DLD1 (cell line): ENCODE data around the gene PPIF.
"Not testable (repeated sequence)": the region's sequence is repeated elsewhere in the genome, so short reads cannot be mapped to it uniquely, and the experiment has no call there.

ENCODE experiments used
- in situ Hi-C: cut with HindIII; loops from 2 replicates; pipeline ENCODE4 v1.10.0; 2017; ENCODE audit warnings: low sequenced_read_pairs

PPIF gene

DNA sequence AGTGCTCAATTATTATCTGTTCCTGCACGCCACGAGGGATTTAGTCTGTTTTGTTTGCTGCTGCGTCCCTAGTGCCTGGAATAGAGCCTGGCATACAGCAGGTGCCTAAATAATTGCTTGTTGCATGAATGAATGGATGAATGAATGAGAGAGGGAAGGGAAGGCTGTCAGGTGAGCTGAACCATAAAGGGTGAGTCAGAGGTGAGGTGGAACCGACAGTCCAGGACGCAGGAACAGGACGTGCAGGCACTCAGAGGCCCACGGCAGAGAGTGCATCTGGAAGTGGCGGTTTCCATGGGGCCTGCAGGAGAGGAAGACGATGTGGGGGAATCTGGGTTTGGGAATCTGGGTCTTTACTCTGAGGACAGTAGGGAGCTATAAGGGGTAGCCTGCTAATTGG, 17.7 kb upstream of the PPIF start:
- in situ Hi-C loops: no loop called here

DNA sequence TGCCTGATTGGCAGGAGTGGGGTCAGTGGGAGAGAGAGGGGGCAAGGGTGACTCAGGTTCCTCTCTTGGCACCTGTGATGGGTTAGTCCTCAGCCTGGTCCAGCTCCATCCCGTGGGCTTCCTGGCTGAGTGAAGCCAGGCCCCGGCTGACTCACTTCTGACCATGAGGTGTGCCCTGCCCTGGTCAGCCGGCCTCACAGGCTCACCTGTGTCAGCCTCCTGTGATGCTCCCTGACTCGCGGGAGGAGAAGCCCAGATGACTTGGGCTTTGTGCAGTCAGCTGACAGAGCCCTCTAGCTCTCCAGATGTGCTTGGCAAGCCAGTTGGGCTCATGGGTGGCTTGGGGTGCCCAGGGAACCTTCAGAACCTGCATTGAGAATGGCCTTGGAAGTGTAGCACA, 16.0 kb upstream of the PPIF start:
- in situ Hi-C loops: no loop called here

DNA sequence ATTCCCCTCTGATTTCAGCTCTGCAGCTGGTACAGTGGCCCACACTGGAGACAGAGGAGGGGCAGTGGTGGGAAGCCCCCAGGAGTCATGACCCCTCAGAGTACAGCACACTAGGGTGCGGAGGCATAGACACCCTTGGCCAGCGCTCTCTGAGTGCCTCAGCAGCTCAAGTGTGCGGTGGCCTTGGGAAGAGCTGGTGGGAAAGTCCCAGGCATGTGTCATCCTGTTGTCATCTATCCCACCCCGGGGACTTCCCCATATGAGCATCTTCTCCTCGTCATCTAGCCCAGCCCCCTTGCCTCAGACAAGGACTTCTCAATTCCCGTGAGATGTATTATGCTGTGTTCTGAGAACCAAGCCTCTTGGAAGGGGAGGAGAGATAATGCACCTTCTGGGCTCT, 15.6 kb upstream of the PPIF start:
- in situ Hi-C loops: no loop called here

DNA sequence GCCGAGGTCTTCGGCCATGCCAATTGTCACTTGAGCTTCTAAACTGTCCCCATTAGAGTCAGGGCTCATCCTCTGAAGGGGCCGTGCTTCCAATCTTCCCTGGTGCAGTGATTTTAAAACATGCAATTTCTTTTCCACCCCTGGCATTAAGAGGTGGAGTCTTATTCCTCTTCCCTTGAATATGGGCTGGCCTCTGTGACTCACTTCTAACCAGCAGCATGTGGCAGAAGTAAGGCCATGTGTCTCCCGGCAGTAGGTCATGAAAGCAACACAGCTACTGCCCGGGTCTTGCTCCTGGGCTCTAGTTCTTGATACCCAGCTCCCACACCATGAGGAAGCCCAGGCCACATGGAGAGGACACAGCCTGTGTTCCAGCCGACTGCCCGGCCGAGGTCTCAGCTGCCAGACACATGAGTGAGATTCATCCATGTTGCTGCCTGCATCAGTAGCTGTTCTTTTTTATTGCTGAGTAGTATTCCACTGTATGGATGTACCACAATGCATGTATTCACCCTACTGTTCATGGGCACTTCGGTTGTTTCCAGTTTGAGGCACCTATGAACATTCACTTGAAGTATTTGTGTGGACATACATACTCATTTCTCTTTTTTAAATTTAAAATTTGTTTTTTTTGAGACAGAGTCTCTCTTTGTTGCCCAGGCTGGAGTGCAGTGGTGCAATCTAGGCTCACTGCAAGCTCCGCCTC, 14.5 kb upstream of the PPIF start:
- in situ Hi-C loops: not testable (repeated sequence)

DNA sequence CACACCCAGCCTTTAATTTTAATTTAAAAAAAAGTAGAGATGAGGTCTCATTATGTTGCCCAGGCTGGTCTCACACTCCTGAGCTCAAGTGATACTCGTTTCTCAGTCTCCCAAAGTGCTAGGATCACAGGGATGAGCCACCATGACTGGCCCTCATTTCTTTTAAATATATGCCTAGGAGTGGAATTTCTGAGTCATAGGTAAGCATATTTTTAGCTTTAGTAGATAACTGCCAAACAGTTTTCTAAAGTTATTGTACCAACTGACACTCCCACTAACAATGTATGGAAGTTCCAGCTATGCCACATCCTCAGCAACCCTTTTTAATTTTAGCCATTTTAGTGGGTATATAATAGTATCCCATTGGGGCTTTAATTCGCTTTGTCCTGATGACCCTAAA, 13.8 kb upstream of the PPIF start:
- in situ Hi-C loops: no loop called here

DNA sequence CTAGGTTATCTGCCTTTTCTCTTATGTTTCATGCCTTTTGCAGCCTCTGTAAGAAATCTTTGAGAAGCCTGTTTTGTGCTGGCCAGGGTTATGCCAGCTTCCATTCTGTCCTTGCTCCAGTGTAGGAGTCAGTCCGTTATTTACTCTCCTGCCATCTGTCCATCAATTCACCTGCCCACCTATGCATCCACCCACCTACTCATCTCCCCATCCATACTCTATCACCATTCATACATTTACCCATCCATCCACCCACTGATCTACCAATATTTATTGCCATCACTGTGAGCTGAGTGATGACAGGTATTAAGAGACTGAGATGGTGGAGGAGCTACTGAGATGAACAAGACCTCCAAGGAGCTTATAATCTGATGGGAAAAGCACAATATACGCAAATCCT, 12.7 kb upstream of the PPIF start:
- in situ Hi-C loops: no loop called here

DNA sequence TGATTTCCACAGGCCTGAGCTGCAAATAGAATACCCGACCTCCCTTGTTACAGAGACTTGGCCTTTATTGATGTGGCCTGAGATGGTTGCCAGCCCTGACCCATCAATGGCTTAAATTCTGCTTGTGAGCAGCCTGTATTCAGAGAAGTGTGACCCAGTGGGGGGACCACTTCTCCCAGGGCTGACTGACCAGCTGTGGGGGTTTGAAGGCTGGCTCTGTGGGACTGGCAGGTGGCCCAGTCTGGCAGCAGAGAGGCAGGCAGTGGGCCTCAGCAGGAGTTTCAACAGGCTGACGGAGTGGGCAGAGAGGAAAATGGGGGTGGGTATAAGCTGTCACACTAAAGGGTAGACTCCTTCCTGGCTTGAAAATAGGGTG, 12.2 kb upstream of the PPIF start:
- in situ Hi-C loops: no loop called here

DNA sequence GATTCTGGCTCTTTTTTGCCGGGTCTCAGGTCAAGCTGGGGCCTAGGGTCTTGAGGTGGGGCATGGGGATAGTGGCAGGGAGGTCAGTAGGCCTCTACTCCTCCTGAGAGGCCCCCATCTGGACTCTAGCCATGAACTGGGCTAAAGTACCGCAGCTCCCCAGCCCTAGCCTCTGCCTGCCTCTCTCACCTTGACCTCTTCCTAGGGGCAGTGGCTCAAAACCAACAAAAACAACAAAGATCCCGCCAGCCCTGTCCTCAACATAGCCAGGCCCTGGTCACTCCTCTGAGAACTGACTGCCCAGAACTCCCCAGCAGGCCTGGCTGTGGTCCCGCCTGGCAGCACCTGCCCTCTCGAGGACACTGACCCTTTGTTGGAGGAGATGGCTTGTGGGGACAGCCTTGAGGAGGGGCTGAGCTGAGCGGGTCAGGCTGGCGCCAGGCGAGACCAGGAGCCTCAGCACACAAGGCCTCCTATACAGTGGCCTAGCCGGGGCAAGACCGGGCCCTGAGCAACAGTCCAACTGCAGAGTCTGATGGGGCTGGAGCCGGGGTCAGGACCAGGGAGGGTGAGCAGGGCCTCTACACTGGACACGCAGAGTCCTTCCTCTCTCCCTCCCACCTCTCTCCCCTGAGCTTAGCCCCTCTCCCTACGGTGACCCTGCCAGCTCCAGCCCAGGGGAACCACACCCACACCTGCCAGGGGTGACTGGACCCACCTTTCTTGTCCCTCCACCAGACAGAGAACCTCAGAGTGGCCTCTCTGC, 11.6 kb upstream of the PPIF start:
- in situ Hi-C loops: no loop called here

DNA sequence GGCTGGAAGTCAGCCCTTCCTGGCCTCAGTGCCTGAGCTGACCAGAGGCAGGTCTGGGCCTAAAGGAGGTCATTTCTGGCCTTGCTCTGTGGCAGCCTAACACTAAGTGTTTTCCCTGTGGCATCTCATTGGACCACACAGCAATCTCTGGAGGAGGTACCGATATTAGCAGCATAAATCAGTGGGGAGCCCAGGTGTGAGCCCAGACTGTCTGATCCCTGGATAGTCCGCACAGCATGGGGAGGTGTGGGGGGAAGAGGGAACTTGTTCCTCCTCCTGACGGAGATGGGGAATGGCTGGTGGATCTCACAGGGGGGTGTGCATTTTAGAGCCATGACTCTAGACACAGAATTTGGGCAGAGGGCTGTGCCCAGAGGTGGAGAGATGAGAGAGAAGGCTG, 11.0 kb upstream of the PPIF start:
- in situ Hi-C loops: no loop called here

DNA sequence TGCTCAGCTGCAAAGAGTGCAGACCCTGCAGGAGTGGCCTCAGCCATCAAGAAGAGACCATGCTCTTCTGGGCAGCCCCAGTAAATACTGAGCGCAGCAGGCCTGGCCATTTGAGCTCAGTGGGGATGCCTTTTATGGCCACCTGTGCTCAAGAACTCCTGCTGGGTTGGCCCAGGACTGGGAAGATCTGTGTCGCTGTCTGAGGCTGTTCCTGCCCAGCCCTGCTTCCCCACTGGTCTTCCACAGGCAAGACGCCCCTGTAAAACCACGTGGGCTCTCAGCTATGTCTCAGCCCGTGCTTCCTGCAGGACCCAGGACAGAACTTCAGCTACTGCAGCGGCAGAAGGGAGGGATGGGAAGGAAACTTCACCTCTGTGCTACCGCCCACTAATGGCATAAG, 10.5 kb upstream of the PPIF start:
- in situ Hi-C loops: no loop called here

DNA sequence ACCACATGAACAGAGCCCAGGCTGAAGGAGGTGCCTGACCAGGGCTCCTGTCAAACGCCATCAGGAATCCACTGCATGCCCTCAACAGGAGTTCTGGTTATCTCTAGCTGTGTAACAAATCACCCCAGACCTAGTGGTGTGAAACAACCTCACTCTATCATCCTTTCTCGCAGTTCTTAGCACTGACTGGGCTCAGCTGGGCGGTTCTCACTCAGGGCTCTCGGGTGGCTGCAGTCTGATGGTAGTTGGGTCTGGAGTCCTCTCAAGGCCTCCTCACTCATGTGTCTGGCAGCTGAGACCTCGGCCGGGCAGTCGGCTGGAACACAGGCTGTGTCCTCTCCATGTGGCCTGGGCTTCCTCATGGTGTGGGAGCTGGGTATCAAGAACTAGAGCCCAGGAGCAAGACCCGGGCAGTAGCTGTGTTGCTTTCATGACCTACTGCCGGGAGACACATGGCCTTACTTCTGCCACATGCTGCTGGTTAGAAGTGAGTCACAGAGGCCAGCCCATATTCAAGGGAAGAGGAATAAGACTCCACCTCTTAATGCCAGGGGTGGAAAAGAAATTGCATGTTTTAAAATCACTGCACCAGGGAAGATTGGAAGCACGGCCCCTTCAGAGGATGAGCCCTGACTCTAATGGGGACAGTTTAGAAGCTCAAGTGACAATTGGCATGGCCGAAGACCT, 9.3 kb upstream of the PPIF start:
- in situ Hi-C loops: not testable (repeated sequence)

DNA sequence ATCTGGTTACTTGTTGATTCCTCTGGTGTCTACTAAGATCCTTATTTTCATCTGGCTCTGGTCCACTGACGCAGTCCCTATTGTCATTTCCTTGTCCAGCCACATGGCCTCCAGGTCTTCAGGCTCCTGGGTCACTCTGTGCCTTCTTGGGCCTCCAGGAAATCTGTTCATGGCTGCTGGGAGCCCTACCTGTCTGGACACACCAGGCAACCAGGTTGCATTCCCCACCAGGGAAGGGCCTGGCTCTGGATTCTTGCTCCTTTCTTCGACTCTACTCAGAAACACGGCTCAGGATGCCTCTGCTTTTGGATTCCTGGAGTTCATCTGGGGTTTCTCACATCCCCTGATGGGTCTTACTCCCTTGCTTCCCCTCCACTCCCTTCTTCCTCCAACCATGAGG, 8.0 kb upstream of the PPIF start:
- in situ Hi-C loops: no loop called here

DNA sequence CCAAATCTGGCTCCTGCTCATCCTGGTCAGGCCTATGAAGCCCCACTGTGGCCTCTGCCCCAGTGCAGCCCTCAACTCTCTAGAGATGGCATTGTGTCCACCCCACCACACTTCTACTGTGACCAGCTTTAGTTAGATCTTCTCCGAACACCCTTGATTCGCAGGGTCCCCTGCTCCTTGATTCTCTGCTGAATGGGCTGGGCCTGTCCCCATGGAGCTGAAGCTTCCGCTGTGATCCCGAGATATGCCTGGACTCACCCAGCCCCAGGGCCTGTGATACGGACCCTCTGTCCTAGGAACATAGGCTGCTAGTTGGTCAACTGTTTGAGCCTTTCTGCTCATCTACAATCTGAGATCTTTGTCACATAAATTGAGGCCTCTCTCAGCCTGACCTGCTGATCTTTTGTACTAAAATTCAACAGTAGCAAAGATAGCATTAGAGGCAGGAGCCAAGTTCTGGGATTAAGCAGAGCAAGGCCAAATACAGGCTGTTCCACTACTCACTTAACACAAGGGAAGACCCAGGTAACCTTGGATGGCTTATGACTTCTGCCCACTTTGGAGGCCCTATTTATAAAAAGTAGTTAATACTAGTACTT, 6.5 kb upstream of the PPIF start:
- in situ Hi-C loops: no loop called here

DNA sequence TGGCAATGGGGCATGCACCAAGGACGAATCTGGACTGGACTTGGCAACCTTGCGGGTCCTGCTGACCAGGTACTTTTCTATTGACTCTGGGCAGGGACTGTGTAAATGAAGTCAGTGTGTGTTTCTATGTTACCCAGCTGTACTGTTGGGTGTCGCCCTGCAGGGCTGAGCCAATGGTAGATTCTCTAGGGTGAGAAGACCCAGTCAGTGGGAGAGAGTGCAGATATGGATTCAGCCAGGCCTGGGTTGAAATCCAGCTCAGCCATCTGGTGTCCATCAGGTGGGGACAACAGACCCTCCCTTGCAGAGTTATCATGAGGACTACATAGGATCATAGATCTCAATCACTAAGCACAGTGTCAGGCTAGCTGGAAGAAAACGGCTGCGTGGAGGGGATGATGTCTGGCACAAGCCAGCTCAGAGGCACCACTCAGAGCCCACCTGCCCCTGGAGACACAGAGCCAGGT, 4.9 kb upstream of the PPIF start:
- in situ Hi-C loops: no loop called here

DNA sequence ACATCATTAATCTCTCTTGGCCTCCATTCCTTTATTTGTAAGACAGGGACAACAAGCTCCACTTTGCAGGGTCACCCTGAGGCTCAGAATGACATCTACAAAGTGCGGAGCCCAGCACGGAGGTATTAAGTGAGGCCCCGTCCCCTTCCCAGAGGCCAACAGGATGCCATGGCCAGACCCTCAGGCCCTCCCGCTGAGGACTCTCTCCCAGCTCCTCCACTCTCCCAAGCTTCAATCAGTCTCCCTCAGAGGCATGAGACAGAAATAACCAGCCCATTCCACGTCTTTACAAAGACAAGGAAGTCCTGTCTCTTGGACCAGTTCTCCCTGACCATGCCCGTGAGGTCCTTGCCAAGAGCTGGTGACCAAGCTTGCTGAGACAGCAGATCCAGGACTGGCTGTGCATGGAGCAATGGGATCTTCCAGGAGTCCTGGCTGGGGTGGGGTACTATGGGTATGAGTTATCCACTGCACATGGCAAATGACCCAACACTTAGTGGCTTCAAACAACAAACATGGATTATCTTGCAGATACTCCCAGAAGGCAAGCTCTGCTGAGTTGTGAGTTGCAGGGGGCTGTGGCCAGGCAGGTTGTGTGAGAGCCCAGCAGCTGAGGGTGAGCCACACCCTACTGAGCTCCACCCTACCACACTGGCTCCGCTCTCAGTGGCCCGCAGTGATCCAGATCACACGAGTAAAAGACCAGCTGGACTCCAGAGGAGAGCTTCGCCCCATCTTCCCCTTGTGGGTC, 4.3 kb upstream of the PPIF start:
- in situ Hi-C loops: no loop called here

DNA sequence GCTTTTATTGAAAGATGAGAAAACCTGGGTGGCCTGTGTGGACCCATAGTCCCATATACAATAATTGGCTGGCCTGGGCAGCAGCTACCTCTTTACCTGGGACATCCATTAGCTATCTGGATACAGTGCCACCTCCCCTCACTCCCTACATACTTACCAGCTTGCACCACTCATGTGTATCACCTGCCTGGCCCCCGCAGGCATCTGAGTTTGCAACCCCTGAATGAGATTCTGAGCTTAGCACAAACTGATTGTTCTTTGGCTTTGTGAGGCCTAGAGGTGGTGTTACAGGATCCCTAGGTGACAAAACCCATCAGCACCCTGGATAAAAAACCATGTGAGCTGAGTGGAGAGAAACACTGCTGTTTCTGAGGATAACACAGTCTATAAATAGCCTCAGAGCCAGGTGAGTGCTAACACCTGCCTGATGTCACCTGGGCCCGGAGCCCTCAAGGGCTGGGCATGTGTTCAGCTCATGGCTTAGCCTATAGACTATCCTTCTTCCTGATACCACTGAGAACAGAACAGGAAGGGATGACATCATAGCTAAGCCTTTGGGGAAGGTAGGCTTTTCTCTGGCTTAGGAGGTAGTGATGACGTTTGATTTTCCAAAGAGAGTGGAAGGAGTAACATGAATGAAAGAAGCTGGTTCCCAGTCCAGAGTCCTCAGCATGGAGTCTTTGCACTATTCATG, 2.6 kb upstream of the PPIF start:
- in situ Hi-C loops: no loop called here

DNA sequence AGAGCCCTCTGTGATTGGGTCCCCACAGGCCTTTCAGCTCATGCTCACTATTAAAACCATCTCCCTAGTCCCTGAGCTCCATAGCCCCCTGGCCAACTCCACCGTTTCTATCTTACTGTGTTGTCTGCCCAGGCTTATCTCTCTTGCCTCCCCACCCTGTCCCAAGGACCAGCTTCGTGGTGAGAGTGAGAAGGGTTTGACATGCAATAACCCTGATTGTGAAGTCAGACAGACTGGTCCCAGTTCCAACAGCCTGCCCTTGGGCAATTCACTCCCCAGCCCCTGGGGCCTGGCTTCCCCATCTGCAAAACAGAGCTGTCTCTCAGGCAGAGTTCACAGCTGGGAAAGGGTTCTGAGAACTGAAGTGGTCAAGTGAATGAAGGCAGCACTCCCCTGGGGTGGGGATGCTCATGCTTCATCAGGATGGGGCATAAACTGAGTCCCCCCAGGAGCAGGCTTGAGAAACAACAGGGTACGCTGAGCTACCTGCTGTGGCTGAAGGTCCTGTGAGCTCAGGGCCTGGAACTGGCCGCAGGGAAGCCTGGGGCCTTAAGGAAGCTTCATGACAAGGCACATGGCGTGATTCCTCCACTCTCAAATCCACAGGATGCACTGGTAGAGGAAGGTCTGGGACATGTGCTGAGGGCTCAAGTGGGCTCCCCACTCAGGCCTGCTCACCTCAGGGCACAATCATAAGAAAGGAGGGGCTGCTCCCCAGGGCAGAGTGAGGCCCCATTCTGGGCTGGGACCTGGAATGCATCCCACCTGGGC, 1.8 kb upstream of the PPIF start:
- in situ Hi-C loops: no loop called here

DNA sequence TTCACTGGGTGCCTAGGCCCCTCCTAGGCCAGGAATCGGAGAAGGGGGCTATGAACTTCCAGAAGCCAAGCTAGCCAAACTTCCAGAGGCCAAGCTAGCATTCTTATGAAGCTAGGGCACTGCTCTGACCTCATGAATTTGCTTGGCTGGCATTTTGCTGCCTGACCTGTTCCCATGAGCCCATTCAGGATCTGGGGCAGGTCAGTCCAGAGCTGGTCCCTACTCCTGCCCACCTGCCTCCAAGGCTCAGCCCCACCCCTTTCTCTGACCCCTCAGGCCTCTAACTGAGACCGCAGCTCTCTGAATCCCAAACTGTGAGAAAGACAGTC, 1.3 kb upstream of the PPIF start:
- in situ Hi-C loops: no loop called here

DNA sequence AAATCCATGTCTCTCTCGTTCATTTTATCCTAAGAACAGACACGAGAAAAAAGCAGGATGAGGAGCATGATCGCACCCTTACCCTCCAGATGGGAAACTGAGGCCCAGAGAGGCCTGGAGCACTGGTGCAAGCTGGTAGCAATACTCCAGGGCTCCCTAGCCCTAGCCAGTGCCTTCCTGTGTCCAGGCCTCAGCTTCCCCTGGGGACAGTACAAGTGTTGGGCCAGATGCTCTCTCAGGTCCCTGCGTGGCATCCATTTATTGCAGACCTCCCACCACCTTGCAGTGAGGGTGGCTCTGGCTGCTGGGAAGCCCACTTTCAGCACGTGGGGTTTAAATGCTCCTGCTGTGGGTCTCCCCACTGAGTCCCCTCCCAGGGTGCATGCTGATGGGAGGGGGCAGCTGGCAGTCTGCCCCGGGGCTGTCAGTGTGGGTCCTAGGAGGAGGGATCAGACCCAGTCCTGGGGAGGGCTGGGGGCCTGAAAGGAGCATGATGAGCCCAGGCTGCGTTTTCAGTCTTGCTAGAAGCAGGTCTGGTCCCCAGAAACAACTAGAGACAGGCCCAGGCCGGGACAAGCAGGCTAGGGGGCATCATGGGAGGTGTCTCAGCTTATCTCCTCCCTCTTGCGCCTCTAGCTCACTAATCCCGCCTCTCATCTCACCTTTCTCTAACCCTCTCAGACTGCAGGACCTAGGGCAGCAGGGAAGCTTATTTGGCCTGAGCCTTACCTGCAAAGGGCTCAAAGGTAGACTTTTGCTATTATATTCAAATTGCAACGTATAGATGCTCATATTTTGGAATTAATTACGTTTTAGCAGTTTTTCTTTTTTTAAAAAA, 662 bp upstream of the PPIF start:
- in situ Hi-C loops: no loop called here
